ENCODE results near the gene APLF. TPM values are rescaled to one million over a fixed set of nuclear protein-coding genes. Genes with fewer than 3 reads are reported as not detected.

Gene APLF
- total RNA-seq, 1 donor from 2014 or later, result 4.4 TPM

GRCh38 chr2:68604077-68604476 lies 136.7 kb downstream of the APLF start:
- no peak overlapping the region for H3K4me3 Mint-ChIP-seq (ENCODE audit: unreplicated experiment)
- no peak for TF ChIP-seq CTCF (IDR thresholded peaks at IDR 0.05; ENCODE audit: partially characterized antibody, unreplicated experiment)
- H3K27me3 Mint-ChIP-seq (ENCODE audit: unreplicated experiment), result no peaks in the 10 kb centered on the region
- no peaks in the 10 kb centered on the region for H3K4me1 Mint-ChIP-seq (ENCODE audit: low read depth, unreplicated experiment)
- no peak overlapping the region for H3K27ac Mint-ChIP-seq (ENCODE audit: unreplicated experiment)
- H3K36me3 Mint-ChIP-seq (ENCODE audit: unreplicated experiment), result peaks cover 4% of the 10 kb centered on the region
- H3K9me3 Mint-ChIP-seq (ENCODE audit: unreplicated experiment), result peaks cover 4% of the 10 kb centered on the region
- no peak for DNase-seq

- Mint-ChIP-seq H3K4me3 (ENCODE audit: unreplicated experiment) (no peak overlapping the region), H3K4me1 (ENCODE audit: low read depth, unreplicated experiment) (no peaks in the 10 kb centered on the region), H3K27ac (ENCODE audit: unreplicated experiment) (no peak overlapping the region), H3K9me3 (ENCODE audit: unreplicated experiment) (peaks cover 1% of the 10 kb centered on the region), H3K27me3 (ENCODE audit: unreplicated experiment) (no peaks in the 10 kb centered on the region), H3K36me3 (ENCODE audit: unreplicated experiment) (peaks cover 4% of the 10 kb centered on the region)
- no peak for DNase-seq
- no peak for TF ChIP-seq CTCF (IDR thresholded peaks at IDR 0.05; ENCODE audit: partially characterized antibody, unreplicated experiment)
Measured at GRCh38 chr2:68605939-68606338, 138.6 kb downstream of the APLF start.

GRCh38 chr2:68606759-68607158 lies 139.4 kb downstream of the APLF start:
- Mint-ChIP-seq H3K36me3 (ENCODE audit: unreplicated experiment) (peaks cover 4% of the 10 kb centered on the region), H3K4me1 (ENCODE audit: low read depth, unreplicated experiment) (no peaks in the 10 kb centered on the region), H3K27ac (ENCODE audit: unreplicated experiment) (no peak overlapping the region), H3K4me3 (ENCODE audit: unreplicated experiment) (no peak overlapping the region), H3K9me3 (ENCODE audit: unreplicated experiment) (no peaks in the 10 kb centered on the region), H3K27me3 (ENCODE audit: unreplicated experiment) (no peaks in the 10 kb centered on the region)
- DNase-seq, result no peak
- TF ChIP-seq CTCF (IDR thresholded peaks at IDR 0.05; ENCODE audit: partially characterized antibody, unreplicated experiment), result no peak

GRCh38 chr2:68607837-68608236 lies 140.5 kb downstream of the APLF start:
- DNase-seq, result no peak
- H3K27ac Mint-ChIP-seq (ENCODE audit: unreplicated experiment), result no peak overlapping the region
- H3K36me3 Mint-ChIP-seq (ENCODE audit: unreplicated experiment), result peaks cover 6% of the 10 kb centered on the region
- TF ChIP-seq CTCF (IDR thresholded peaks at IDR 0.05; ENCODE audit: partially characterized antibody, unreplicated experiment), result no peak
- H3K27me3 Mint-ChIP-seq (ENCODE audit: unreplicated experiment), result no peaks in the 10 kb centered on the region
- H3K4me3 Mint-ChIP-seq (ENCODE audit: unreplicated experiment), result no peak overlapping the region
- H3K4me1 Mint-ChIP-seq (ENCODE audit: low read depth, unreplicated experiment), result no peaks in the 10 kb centered on the region
- no peaks in the 10 kb centered on the region for H3K9me3 Mint-ChIP-seq (ENCODE audit: unreplicated experiment)

GRCh38 chr2:68612765-68613519 lies 145.6 kb downstream of the APLF start:
- no peaks in the 10 kb centered on the region for H3K27me3 Mint-ChIP-seq (ENCODE audit: unreplicated experiment)
- no peak overlapping the region for H3K4me3 Mint-ChIP-seq (ENCODE audit: unreplicated experiment)
- DNase-seq, result no peak
- H3K9me3 Mint-ChIP-seq (ENCODE audit: unreplicated experiment), result no peaks in the 10 kb centered on the region
- H3K4me1 Mint-ChIP-seq (ENCODE audit: low read depth, unreplicated experiment), result no peaks in the 10 kb centered on the region
- H3K36me3 Mint-ChIP-seq (ENCODE audit: unreplicated experiment), result peaks cover 6% of the 10 kb centered on the region
- H3K27ac Mint-ChIP-seq (ENCODE audit: unreplicated experiment), result no peak overlapping the region
- no peak for TF ChIP-seq CTCF (IDR thresholded peaks at IDR 0.05; ENCODE audit: partially characterized antibody, unreplicated experiment)
